IMR-90 (cell line): ENCODE results near the gene HUWE1. TPM values are rescaled to one million over a fixed set of nuclear protein-coding genes. Genes with fewer than 3 reads are reported as not detected.

Experiments used
- ATAC-seq: fragments of 200-7000 bp; cut with Tn5 transposase; 2 replicates; pipeline ENCODE4 v1.9.1; 2020; ENCODE audit warnings: low read depth, mild to moderate bottlenecking, moderate library complexity
- BruUV-seq: library from RNA; stranded (reverse); fragments of 400-500 nt; replicated peaks from 2 replicates; lab custom pipeline; 2021; lab: Mats Ljungman, UMichigan
- CTCF ChIA-PET: fragments of 300-600 bp; formaldehyde crosslinking; extraction: SDS; loops from one replicate; lab custom pipeline; 2021; ENCODE audit warnings: antibody characterized with exemption; lab: Yijun Ruan, JAX
- POLR2A ChIA-PET: fragments of 300-600 bp; sonication (Branson Sonifier 250); formaldehyde crosslinking; loops from one replicate; lab custom pipeline; 2022; ENCODE audit warnings: antibody characterized with exemption; ENCODE audit not compliant: unreplicated experiment; lab: Charles Lee
- DNase-seq: peaks from one replicate; pipeline ENCODE4 v3.0.0; 2013
- H2AFZ ChIP-seq: replicated peaks from 2 replicates; pipeline ENCODE3; 2013; ENCODE audit warnings: low read length, mild to moderate bottlenecking; ENCODE audit not compliant: poor library complexity
- H2AK5ac ChIP-seq: 2 replicates; pipeline ENCODE4 v1.6.1; 2013; ENCODE audit warnings: low read depth, low read length, inconsistent platforms
- H2AK9ac ChIP-seq: replicated peaks from 2 replicates; pipeline ENCODE3; 2013; ENCODE audit warnings: mild to moderate bottlenecking, low read depth, low read length, moderate library complexity; ENCODE audit not compliant: poor library complexity
- H2BK120ac ChIP-seq: 2 replicates; pipeline ENCODE4 v1.6.1; 2013; ENCODE audit warnings: low read depth, low read length, inconsistent platforms
- H2BK15ac ChIP-seq: 3 replicates; pipeline ENCODE4 v1.6.1; 2013; ENCODE audit warnings: low read depth, low read length, inconsistent platforms
- H2BK20ac ChIP-seq: 2 replicates; pipeline ENCODE4 v1.6.1; 2013; ENCODE audit warnings: low read depth, mild to moderate bottlenecking, inconsistent platforms, low read length, moderate library complexity
- H2BK5ac ChIP-seq: 2 replicates; pipeline ENCODE4 v1.6.1; 2013; ENCODE audit warnings: mild to moderate bottlenecking, low read depth, low read length, inconsistent platforms; ENCODE audit not compliant: poor library complexity, severe bottlenecking
- H3K14ac ChIP-seq: replicated peaks from 2 replicates; pipeline ENCODE4 v1.6.1; 2013; ENCODE audit warnings: low read depth, low read length, inconsistent platforms
- H3K18ac ChIP-seq: 2 replicates; pipeline ENCODE4 v1.6.1; 2013; ENCODE audit warnings: low read depth, low read length, control low read depth
- H3K23ac ChIP-seq: 2 replicates; pipeline ENCODE4 v1.6.1; 2013; ENCODE audit warnings: low read depth, low read length, inconsistent platforms
- H3K27ac ChIP-seq: 2 replicates; pipeline ENCODE4 v1.5.1; 2013; ENCODE audit warnings: mild to moderate bottlenecking, control low read depth, low read length; ENCODE audit not compliant: insufficient read depth
- H3K27me3 ChIP-seq: 2 replicates; pipeline ENCODE4 v1.6.1; 2013; ENCODE audit warnings: low read length; ENCODE audit not compliant: control insufficient read depth, insufficient read depth
- H3K36me3 ChIP-seq: 2 replicates; pipeline ENCODE4 v1.6.1; 2013; ENCODE audit warnings: low read length, mixed read lengths; ENCODE audit not compliant: control insufficient read depth, insufficient read depth
- H3K4ac ChIP-seq: 2 replicates; pipeline ENCODE4 v1.6.1; 2013; ENCODE audit warnings: low read depth, low read length, inconsistent platforms
- H3K4me1 ChIP-seq: 2 replicates; pipeline ENCODE4 v1.6.1; 2013; ENCODE audit warnings: low read length, mixed read lengths; ENCODE audit not compliant: control insufficient read depth, insufficient read depth
- H3K4me2 ChIP-seq: 2 replicates; pipeline ENCODE4 v1.6.1; 2013; ENCODE audit warnings: low read depth, mild to moderate bottlenecking, control low read depth, low read length, moderate library complexity
- H3K4me3 ChIP-seq: 2 replicates; pipeline ENCODE4 v1.5.1; 2013; ENCODE audit warnings: low read depth, mild to moderate bottlenecking, control low read depth, low read length, moderate library complexity; ENCODE audit not compliant: insufficient read depth
- H3K56ac ChIP-seq: 2 replicates; pipeline ENCODE4 v1.6.1; 2013; ENCODE audit warnings: low read length, inconsistent platforms; ENCODE audit not compliant: insufficient read depth; ENCODE audit errors: extremely low read depth
- H3K79me1 ChIP-seq, 2 experiments: 2 replicates each; pipeline ENCODE4 v1.6.1; 2013; ENCODE audit warnings: low read length in 2 of 2, inconsistent platforms in 1 of 2, low read depth in 1 of 2
- H3K9ac ChIP-seq: 2 replicates; pipeline ENCODE4 v1.6.1; 2013; ENCODE audit warnings: low read depth, low read length, control low read depth
- H3K9me1 ChIP-seq: 2 replicates; pipeline ENCODE4 v1.6.1; 2013; ENCODE audit warnings: low read length, inconsistent platforms; ENCODE audit not compliant: insufficient read depth
- H3K9me3 ChIP-seq: 2 replicates; pipeline ENCODE4 v1.6.1; 2013; ENCODE audit warnings: low read length; ENCODE audit not compliant: control insufficient read depth, insufficient read depth
- H4K20me1 ChIP-seq: 2 replicates; pipeline ENCODE4 v1.6.1; 2013; ENCODE audit warnings: low read length, inconsistent platforms; ENCODE audit not compliant: insufficient read depth
- H4K5ac ChIP-seq: 2 replicates; pipeline ENCODE4 v1.6.1; 2013; ENCODE audit warnings: mild to moderate bottlenecking, low read depth, low read length, control low read depth
- H4K8ac ChIP-seq, 2 experiments: 2 replicates each; pipeline ENCODE4 v1.6.1; 2013; ENCODE audit warnings: low read depth in 2 of 2, low read length in 2 of 2, control low read depth in 1 of 2, inconsistent platforms in 1 of 2
- H4K91ac ChIP-seq: 2 replicates; pipeline ENCODE4 v1.6.1; 2013; ENCODE audit warnings: low read depth, low read length, inconsistent platforms; ENCODE audit not compliant: insufficient read depth
- BHLHE40 ChIP-seq: fragments of 150-350 bp; IDR thresholded peaks from 2 replicates; pipeline ENCODE4 v1.6.1; 2016; ENCODE audit warnings: mild to moderate bottlenecking, low read depth, low read length
- CEBPB ChIP-seq: IDR thresholded peaks from 2 replicates; pipeline ENCODE4 v1.6.1; 2012; ENCODE audit warnings: low read depth, low read length, improper control_type of control experiment
- CHD1 ChIP-seq: IDR thresholded peaks from 2 replicates; pipeline ENCODE4 v1.6.1; 2012; ENCODE audit warnings: low read depth, low read length, improper control_type of control experiment
- CTCF ChIP-seq: conservative IDR thresholded peaks from 2 replicates; pipeline ENCODE4 v1.5.1; 2012; ENCODE audit warnings: mild to moderate bottlenecking, low read depth, low read length, improper control_type of control experiment
- FOS ChIP-seq: fragments of 150-350 bp; IDR thresholded peaks from 2 replicates; pipeline ENCODE4 v1.6.1; 2016; ENCODE audit warnings: low read depth, low read length
- MAFK ChIP-seq: IDR thresholded peaks from 2 replicates; pipeline ENCODE4 v1.6.1; 2012; ENCODE audit warnings: low read depth, low read length, improper control_type of control experiment
- MAZ ChIP-seq: IDR thresholded peaks from 2 replicates; pipeline ENCODE4 v1.6.1; 2012; ENCODE audit warnings: low read depth, mild to moderate bottlenecking, low read length, improper control_type of control experiment, moderate library complexity, borderline replicate concordance
- MXI1 ChIP-seq: IDR thresholded peaks from 2 replicates; pipeline ENCODE4 v1.6.1; 2012; ENCODE audit warnings: low read depth, mild to moderate bottlenecking, low read length, moderate library complexity, borderline replicate concordance
- NFE2L2 ChIP-seq: fragments of 150-350 bp; IDR thresholded peaks from 2 replicates; pipeline ENCODE4 v1.6.1; 2016; ENCODE audit warnings: low read depth, mild to moderate bottlenecking, low read length
- POLR2A ChIP-seq: IDR thresholded peaks from 2 replicates; pipeline ENCODE4 v1.6.1; 2012; ENCODE audit warnings: mild to moderate bottlenecking, low read depth, low read length
- RAD21 ChIP-seq: IDR thresholded peaks from 2 replicates; pipeline ENCODE4 v1.6.1; 2012; ENCODE audit warnings: low read length, improper control_type of control experiment
- RCOR1 ChIP-seq: IDR thresholded peaks from 2 replicates; pipeline ENCODE4 v1.6.1; 2012; ENCODE audit warnings: mild to moderate bottlenecking, low read length, improper control_type of control experiment; ENCODE audit not compliant: insufficient replicate concordance
- RFX5 ChIP-seq: IDR thresholded peaks from 2 replicates; pipeline ENCODE4 v1.8.0; 2012; ENCODE audit warnings: low read depth, mild to moderate bottlenecking, low read length, moderate library complexity
- SMC3 ChIP-seq: fragments of 150-350 bp; IDR thresholded peaks from 2 replicates; pipeline ENCODE4 v1.6.1; 2016; ENCODE audit warnings: low read depth, mild to moderate bottlenecking, antibody characterized with exemption, low read length, moderate library complexity
- USF2 ChIP-seq: fragments of 150-350 bp; IDR thresholded peaks from 2 replicates; pipeline ENCODE4 v1.6.1; 2017; ENCODE audit warnings: mild to moderate bottlenecking, antibody characterized with exemption, low read length, low read depth
- WGBS, 2 experiments: methylation state at CpG; one replicate each; pipeline versions ENCODE4 v1.1.5 to v1.1.7; 2013; ENCODE audit warnings: missing lambda C conversion rate in 2 of 2; ENCODE audit not compliant: insufficient read length in 1 of 2; ENCODE audit errors: extremely low coverage in 2 of 2; 5-methylcytosine and 5-hydroxymethylcytosine counted together
- dilution Hi-C: fragments of 300-500 bp; cut with HindIII; formaldehyde crosslinking; loops from one replicate; pipeline ENCODE4 v1.14.3; 2018; ENCODE audit warnings: low sequenced_read_pairs; ENCODE audit not compliant: unreplicated experiment
- in situ Hi-C: fragments of 300-500 bp; cut with MboI; formaldehyde crosslinking; loops from 3 replicates; pipeline ENCODE4 v1.14.3; 2019; ENCODE audit warnings: low sequenced_read_pairs, inconsistent platforms, mixed read lengths
- intact Hi-C: fragments of 100-400 bp; cut with micrococcal nuclease; formaldehyde crosslinking; loops from 2 replicates; pipeline ENCODE4 v1.10.0; 2022
- polyA plus RNA-seq, 3 experiments: library from polyadenylated mRNA; depleted of rRNA; stranded (reverse); fragments of >200 nt; gene quantifications; 2 replicates each; pipeline ENCODE4 v1.2.3, GENCODE V29; 2012; ENCODE audit warnings: low replicate concordance in 1 of 3
- total RNA-seq: library from RNA; depleted of rRNA; stranded (reverse); fragments of >200 nt; gene quantifications from 2 replicates; pipeline ENCODE4 v1.2.3, GENCODE V29; 2012
- TF ChIP-seq, protein P1 (sequence below): fragments of 150-350 bp; IDR thresholded peaks from 2 replicates; pipeline ENCODE4 v1.6.1; 2016; ENCODE audit warnings: low read depth, mild to moderate bottlenecking, low read length, moderate library complexity, borderline replicate concordance

The HUWE1 gene
- total and polyA plus RNA-seq, 2 of the 4 experiments (the other 2 are of a cell fraction), result 47.6 to 57.7 TPM

- Histone ChIP-seq H3K9ac (no peak overlapping the region), H3K9me1 (no peaks in the 10 kb centered on the region), H3K79me1 (no peaks in the 10 kb centered on the region), H2BK15ac (no peak overlapping the region), H4K20me1 (no peaks in the 10 kb centered on the region), H2AK9ac (no peak overlapping the region), H3K36me3 (no peaks in the 10 kb centered on the region), H3K4me3 (no peak overlapping the region), H4K8ac (no peak overlapping the region), H2BK20ac (no peak overlapping the region), H3K14ac (no peak overlapping the region), H3K27ac (no peak overlapping the region), H4K5ac (no peak overlapping the region), H3K4me2 (no peak overlapping the region), H3K56ac (no peak overlapping the region), H3K9me3 (no peaks in the 10 kb centered on the region), H2BK120ac (no peak overlapping the region), H3K18ac (no peak overlapping the region), H3K23ac (no peak overlapping the region), H2BK5ac (no peak overlapping the region), H3K4ac (no peak overlapping the region), H4K91ac (no peak overlapping the region), H3K27me3 (peaks cover under 1% of the 10 kb centered on the region; the same call in 1 of the 2 replicates), H2AFZ (no peak overlapping the region), H2AK5ac (no peak overlapping the region), H3K4me1 (no peaks in the 10 kb centered on the region)
- no CpG with 5 or more reads among the region's 4 CpGs for WGBS, 2 experiments
- dilution Hi-C loops, result no loop called here
- DNase-seq (no peak), ATAC-seq (no peak)
- ChIA-PET POLR2A (no interaction called here), CTCF (no interaction called here)
- in situ Hi-C loops, result no loop called here
- intact Hi-C loops, result no loop called here
- BruUV-seq, result no TSS peak
- TF ChIP-seq MAFK (no peak), MXI1 (no peak), NFE2L2 (no peak), RAD21 (no peak), RCOR1 (no peak), RFX5 (no peak), MAZ (no peak), CTCF (no peak), USF2 (no peak), POLR2A (no peak), CEBPB (no peak), CHD1 (no peak), BHLHE40 (no peak), SMC3 (no peak), FOS (no peak)
- TF ChIP-seq, protein P1, sequence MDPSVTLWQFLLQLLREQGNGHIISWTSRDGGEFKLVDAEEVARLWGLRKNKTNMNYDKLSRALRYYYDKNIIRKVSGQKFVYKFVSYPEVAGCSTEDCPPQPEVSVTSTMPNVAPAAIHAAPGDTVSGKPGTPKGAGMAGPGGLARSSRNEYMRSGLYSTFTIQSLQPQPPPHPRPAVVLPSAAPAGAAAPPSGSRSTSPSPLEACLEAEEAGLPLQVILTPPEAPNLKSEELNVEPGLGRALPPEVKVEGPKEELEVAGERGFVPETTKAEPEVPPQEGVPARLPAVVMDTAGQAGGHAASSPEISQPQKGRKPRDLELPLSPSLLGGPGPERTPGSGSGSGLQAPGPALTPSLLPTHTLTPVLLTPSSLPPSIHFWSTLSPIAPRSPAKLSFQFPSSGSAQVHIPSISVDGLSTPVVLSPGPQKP, result no peak
Measured at GRCh38 chrX:53723381-53723780, 36.9 kb upstream of the HUWE1 start.
